GM18511 (cell line): ENCODE measurements around the gene CLIC4.
"Not testable (repeated sequence)": the region's sequence is repeated elsewhere in the genome, so short reads cannot be mapped to it uniquely, and the experiment has no call there.

Experiments used
- ATAC-seq: cut with Tn5 transposase; IDR thresholded peaks from one replicate; pipeline ENCODE4 v1.9.1; 2021; ENCODE audit warnings: mild to moderate bottlenecking, moderate library complexity; ENCODE audit not compliant: unreplicated experiment

The CLIC4 gene

DNA sequence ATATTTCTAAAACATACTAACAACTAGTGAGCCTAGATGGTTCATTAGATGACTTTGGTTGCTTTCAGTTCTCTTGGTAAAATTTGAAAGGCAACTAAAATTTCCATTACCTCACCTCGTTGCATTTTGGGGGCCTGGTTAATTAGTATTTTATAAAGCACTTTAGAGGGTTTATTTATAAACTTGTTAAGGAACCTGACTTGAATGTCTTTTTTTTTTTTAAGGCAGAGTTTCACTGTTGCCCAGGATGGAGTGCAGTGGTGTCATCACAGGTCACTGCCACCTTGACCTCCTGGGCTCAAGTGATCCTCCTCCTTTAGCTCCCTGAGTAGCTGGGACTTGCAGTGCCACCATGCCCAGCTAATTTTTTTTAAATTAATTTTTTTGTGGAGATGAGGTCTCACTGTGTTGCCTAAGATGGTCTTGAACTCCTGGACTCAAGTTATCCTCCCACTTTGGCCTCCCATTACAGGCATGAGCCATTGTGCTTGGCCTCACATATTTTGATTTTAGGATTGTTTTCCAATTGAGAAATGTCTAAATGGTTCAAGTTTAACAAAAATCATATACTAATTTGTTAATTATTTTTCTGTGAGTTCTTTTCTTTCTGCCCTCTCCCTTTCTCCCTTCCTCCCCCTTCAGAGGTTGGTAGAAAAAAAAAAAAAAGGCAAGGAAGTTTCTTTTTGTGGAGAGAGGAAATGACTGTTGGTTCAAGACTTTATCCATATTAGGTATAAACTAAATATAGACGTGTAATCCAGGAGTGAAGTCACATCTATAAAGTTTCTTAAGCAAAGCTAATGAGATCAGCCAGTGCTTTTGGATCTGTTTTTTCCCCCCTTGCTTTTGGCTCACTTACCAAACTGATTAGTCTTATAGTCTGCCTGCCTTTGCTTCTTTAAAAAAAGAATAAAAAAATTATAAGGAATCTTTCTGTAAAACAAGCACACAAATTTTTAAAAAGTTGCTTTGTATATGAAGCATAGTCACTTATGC is 24.7 kb downstream of the CLIC4 start:
- ATAC-seq, result no peak

DNA sequence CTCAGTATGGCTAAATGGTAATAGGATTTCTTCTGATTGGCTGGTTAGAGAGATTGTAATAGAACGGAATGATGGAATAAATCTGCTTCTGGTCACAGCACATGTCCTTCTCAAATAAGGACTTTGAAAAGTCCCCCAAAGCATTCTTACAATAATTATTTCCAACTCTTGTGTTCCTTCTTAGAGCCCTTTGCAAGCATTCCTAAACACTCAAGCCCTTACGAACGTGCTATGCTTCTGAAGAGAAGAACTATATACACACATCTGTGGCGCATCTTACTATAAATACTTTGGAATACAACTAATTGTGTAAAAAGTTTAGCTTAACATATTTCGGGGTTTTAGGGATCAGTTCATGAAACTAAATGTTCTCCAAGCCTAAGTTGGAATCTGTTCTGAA is 25.6 kb downstream of the CLIC4 start:
- no peak for ATAC-seq

- ATAC-seq, result no peak
Measured at GRCh38 chr1:24771574-24771973, 26.3 kb downstream of the CLIC4 start.

DNA sequence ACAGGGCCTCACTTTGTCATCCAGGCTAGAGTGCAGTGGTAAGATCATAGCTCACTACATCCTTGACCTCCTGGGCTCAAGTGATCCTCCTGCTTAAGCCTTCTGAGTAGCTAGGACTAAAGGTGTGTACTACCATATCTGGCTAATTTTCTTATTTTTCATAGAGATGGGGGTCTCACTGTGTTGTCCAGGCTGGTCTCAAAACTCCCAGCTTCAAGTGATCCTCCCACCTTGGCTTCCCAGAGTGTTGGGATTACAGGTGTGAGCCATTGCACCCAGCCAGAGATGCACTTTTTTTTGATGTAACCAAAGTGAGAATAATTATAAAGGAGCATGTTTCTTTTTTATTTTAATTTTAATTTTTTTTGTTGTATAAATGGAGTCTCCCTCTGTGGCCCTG is 28.4 kb downstream of the CLIC4 start:
- no peak for ATAC-seq

DNA sequence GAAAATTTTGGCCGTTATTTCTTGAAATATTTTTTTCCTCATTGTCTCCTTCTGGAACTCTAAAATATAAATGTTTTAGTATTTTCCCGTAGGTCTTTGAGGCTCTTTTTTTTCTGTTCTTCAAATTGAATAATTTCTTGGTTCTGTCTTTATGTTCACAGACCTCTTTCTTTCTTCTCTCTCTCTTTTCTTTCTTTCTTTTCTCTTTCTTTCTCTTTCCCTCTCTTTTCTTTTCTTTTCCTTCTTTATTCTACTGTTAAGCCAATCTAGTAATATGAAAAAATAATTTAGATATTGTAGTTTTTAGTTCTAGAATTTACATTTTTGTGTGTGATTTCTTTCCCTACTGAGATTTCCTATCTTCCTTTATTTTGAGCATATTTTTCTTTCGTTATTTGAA is 30.1 kb downstream of the CLIC4 start:
- ATAC-seq, result no peak

DNA sequence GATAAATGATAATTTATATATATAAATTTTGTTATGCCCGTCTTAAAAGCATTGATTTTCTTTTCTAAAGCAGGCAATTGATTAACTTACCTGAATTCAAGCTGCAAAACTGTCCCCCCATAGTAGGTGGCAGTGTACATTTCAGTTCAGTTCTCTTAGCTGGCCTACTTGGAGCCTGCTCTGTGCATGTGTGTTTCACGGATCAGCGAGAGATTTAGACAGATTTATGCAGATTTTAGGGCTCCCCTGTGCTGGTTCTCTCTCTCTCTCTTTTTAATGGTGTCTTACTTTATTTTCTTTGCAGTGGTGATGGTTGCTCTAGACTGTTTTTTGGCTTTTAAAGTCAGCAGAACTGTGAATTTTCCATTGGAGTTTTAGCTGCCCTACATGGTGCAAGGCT is 30.7 kb downstream of the CLIC4 start:
- ATAC-seq, result no peak

DNA sequence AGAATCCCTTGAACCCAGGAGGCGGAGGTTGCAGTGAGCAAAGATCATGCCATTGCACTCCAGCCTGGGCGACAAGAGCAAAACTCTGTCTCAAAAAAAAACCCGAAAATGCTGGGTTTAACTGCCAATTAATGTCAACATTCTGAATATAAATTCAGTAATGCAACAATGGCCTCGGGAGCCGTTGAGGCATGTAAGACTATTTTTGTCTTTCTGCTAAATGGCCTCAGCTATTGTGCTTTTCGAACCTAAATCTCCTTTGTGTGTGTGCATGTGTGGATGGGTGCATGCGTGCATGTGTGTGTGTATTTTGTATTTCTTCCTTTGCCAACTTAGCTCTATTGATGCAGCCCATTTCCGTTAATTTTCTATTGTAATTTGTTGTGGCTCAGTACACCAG is 31.6 kb downstream of the CLIC4 start:
- ATAC-seq, result no peak

GRCh38 chr1:24778141-24778540 is 32.9 kb downstream of the CLIC4 start:
- ATAC-seq, result no peak

- not testable (repeated sequence) for ATAC-seq
Measured at GRCh38 chr1:24779199-24779598, 34.0 kb downstream of the CLIC4 start.

DNA sequence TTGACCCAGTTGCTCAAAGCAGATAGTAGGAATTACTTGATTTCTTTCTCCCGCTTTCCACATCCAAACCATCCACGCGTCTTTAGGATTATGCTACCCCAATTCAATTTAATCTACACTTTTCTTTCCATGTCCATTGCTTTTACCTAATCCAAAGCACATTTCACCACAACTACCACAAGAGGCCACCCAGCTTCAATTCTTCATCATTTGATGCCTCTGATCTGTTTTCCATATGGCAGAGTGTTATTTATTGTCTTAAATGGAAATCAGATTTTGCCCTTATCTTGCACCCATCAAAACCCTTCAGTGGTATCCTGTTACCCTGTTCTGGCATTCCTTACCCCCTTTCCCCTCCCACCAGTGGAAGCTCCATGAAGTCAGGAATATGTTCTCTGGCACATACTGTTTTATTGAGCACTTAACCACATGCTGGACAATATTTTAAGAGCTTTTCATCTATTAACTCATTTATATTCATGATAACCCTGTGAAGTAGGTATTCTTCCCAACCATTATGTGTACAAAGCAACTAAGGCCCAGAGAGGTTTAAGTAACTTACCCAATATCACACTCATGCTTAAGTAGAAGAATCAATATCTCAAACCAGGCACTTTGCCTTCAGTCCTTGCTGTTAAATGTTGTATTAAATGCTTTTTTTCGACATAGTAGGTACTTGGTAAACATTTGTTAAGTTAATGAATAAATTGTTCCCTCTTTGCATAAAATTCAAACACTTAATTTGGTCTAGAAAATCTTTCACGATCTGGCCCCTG is 34.6 kb downstream of the CLIC4 start:
- no peak for ATAC-seq

DNA sequence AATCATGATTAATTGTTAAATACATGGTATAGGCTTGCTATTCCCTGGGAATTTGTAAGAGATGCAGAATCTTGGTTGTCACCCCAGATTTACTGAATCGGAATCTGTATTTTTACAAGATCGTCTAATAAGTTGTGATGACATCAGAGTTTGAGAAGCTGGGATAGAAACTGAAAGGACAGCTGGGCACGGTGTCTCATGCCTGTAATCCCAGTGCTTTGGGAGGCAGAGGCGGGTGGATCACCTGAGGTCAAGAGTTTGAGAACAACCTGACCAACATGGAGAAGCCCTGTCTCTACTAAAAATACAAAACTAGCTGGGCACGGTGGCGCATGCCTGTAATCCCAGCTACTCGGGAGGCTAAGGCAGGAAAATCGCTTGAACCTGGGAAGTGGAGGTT is 35.4 kb downstream of the CLIC4 start:
- ATAC-seq, result not testable (repeated sequence)

GRCh38 chr1:24782689-24783088 is 37.4 kb downstream of the CLIC4 start:
- ATAC-seq, result no peak

DNA sequence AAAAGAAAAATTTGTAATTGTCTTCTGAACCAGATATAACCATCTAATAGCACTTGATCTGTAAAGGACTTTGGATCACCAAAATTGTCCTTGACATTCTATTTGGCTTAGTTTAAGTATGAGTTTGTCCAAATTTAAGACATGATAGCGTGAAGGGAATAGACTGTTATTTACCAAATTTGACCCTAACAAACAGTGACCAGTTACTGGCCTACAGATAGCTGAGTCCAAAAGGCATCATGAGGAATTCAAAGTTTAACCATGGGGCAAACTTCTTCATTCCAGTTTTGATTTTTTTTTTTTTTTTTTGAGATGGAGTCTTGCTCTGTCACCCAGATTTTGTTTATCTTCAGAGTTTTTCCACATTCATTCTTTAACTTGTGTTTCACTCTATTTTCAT is 38.5 kb downstream of the CLIC4 start:
- ATAC-seq, result no peak

DNA sequence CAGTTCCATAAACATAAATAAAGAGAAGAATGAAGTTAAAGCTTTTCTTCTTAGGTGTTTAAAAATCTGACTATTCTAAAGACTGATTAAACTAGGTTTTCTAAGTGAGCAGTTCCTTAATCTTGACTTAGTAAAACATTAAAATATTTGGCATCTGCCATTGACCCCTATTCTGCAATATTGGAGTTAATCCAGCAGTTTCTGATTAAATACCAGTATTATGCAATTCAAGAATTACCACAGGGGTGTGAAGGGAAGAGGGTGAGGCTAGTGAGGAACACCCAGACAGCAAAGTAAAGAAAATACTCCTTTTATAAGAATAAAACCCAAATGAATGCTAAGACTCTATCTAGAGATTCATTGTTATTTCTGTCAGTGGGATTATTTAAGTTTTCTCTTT is 40.9 kb downstream of the CLIC4 start:
- no peak for ATAC-seq

- ATAC-seq, result no peak
Measured at GRCh38 chr1:24790490-24790889, 45.2 kb downstream of the CLIC4 start.

DNA sequence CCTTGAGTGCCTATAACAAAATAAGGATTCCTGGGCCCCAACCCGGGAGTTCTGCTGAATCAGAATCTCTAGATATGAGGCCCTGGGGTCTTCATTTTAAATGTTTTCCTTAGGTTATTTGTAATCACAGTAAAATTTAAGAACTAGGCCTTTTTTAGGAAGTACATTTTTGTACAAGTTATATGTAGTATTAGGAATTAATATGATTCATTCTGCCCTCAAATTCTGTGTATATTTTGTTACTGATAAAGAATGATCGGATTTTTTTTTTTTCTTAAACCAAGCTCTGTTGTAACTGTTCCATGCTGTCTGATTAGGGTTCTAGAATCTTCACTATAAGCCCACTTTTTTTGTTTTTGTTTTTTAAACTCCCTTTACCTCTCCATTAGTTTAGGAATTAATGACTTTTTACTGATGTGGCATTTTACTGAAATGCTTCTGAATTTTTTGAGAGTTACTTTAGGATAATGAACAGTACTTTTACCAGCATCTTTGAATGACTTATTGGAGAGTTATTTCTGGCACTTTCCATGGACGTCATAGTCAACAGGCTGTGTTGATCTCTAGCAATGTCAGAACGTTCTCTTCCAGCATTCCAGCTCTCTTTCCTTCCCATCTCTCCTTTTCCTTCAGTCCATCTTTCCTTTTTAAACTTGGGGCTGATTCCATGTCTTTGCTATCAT is 48.3 kb downstream of the CLIC4 start:
- no peak for ATAC-seq

DNA sequence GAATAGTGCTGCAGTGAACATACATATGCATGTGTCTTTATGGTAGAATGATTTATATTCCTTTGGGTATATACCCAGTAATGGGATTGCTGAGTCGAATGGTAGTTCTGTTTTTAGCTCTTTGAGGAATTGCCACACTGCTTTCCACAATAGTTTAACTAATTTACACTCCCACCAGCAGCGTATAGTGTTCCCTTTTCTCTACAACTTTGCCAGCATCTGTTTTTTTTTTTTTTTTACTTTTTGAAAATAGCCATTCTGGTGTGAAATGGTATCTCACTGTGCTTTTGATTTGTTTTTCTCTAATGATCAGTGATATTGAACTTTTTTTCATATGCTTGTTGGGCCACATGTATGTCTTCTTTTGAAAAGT is 48.9 kb downstream of the CLIC4 start:
- not testable (repeated sequence) for ATAC-seq

GRCh38 chr1:24795236-24795635 is 50.0 kb downstream of the CLIC4 start:
- no peak for ATAC-seq

DNA sequence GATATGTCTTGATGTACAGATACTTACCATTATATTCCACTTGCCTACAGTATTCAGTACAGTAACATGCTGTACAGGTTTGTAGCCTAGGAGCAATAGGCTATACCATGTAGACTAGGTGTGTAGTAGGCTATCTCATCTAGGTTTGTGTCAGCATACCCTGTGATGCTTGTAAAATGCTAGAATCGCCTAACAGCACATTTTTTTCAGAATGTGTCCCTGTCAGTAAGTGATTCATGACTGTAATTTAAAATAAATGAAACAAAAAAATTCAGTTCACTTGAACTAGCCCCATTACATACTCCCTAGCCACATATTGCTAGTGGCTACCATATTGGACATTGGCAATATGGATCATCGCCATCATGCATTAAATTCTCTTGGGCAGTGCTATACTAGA is 51.3 kb downstream of the CLIC4 start:
- ATAC-seq, result no peak

- not testable (repeated sequence) for ATAC-seq
Measured at GRCh38 chr1:24799242-24799641, 54.0 kb downstream of the CLIC4 start.

DNA sequence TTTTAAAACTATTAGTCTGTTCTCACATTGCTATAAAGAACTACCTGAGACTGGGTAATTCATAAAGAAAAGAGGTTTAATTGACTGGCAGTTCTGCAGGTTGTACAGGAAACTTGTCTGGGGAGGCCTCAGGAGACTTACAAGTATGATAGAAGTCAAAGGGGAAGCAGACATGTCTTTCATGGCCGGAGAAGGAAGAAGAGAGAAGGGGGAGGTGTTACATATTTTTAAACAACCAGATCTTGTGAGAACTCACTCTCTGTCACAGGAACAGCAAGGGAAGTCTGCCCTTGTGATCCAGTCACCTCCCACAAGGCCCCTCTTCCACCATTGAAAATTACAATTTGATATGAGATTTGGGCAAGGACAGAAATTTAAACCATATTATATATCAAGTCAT is 55.9 kb downstream of the CLIC4 start:
- ATAC-seq, result no peak
